Skeletal muscle cell (primary cell): ENCODE measurements around the gene ZBTB16.
A peak's percentile ranks its signal among the peaks of the same experiment; 100 is the strongest.

Experiments used
- DNase-seq: peaks from one replicate; pipeline ENCODE4 v3.0.0-alpha.2; 2010; ENCODE audit warnings: low read depth
- H3K4me3 ChIP-seq: 2 replicates; pipeline ENCODE4 v1.5.1; 2011; ENCODE audit warnings: low read depth, mild to moderate bottlenecking, control low read depth, low read length, moderate library complexity

The ZBTB16 gene

GRCh38 chr11:114059278-114059983, at the start of gene ZBTB16:
ZBTB16 (plus strand) TSS chr11:114059711; CDS start chr11:114063301, 3,590 bp downstream.
- peak; percentile 77 for DNase-seq
- peak within 1 kb of the TSS; percentile 89 for H3K4me3 ChIP-seq

GRCh38 chr11:114010931-114011330, 48.6 kb upstream of the ZBTB16 start:
- no peak for DNase-seq
- no peak overlapping the region for H3K4me3 ChIP-seq

GRCh38 chr11:114011443-114011842, 48.1 kb upstream of the ZBTB16 start:
- H3K4me3 ChIP-seq = no peak overlapping the region
- no peak for DNase-seq

GRCh38 chr11:114015117-114015516, 44.4 kb upstream of the ZBTB16 start:
- no peak for DNase-seq
- no peak overlapping the region for H3K4me3 ChIP-seq

- DNase-seq = no peak
- no peak overlapping the region for H3K4me3 ChIP-seq
Observed at GRCh38 chr11:114016986-114017385, 42.5 kb upstream of the ZBTB16 start.

GRCh38 chr11:114017723-114018122, 41.8 kb upstream of the ZBTB16 start:
- no peak for DNase-seq
- no peak overlapping the region for H3K4me3 ChIP-seq

GRCh38 chr11:114019046-114019445, 40.5 kb upstream of the ZBTB16 start:
- H3K4me3 ChIP-seq = no peak overlapping the region
- DNase-seq = no peak

GRCh38 chr11:114019574-114019973, 39.9 kb upstream of the ZBTB16 start:
- no peak for DNase-seq
- H3K4me3 ChIP-seq = no peak overlapping the region

GRCh38 chr11:114025329-114025907, 34.1 kb upstream of the ZBTB16 start:
- H3K4me3 ChIP-seq = no peak overlapping the region
- no peak for DNase-seq

GRCh38 chr11:114026355-114026754, 33.2 kb upstream of the ZBTB16 start:
- DNase-seq = no peak
- no peak overlapping the region for H3K4me3 ChIP-seq

GRCh38 chr11:114027391-114027790, 32.1 kb upstream of the ZBTB16 start:
- DNase-seq = no peak
- no peak overlapping the region for H3K4me3 ChIP-seq

- no peak overlapping the region for H3K4me3 ChIP-seq
- no peak for DNase-seq
Observed at GRCh38 chr11:114027926-114028325, 31.6 kb upstream of the ZBTB16 start.

GRCh38 chr11:114031246-114031966, 28.1 kb upstream of the ZBTB16 start:
- no peak overlapping the region for H3K4me3 ChIP-seq
- DNase-seq = no peak

- H3K4me3 ChIP-seq = no peak overlapping the region
- no peak for DNase-seq
Observed at GRCh38 chr11:114031967-114032320, 27.6 kb upstream of the ZBTB16 start.

GRCh38 chr11:114033066-114033465, 26.4 kb upstream of the ZBTB16 start:
- no peak overlapping the region for H3K4me3 ChIP-seq
- no peak for DNase-seq

- no peak for DNase-seq
- H3K4me3 ChIP-seq = no peak overlapping the region
Observed at GRCh38 chr11:114033572-114033971, 25.9 kb upstream of the ZBTB16 start.

GRCh38 chr11:114034956-114035355, 24.6 kb upstream of the ZBTB16 start:
- H3K4me3 ChIP-seq = no peak overlapping the region
- DNase-seq = no peak

GRCh38 chr11:114036147-114036811, 23.2 kb upstream of the ZBTB16 start:
- DNase-seq = no peak

GRCh38 chr11:114036958-114037357, 22.6 kb upstream of the ZBTB16 start:
- no peak overlapping the region for H3K4me3 ChIP-seq
- no peak for DNase-seq

More at GRCh38 chr11:114036147-114036811, 23.2 kb upstream of the ZBTB16 start:
- H3K4me3 ChIP-seq = peak overlapping the region; percentile 35

- H3K4me3 ChIP-seq = no peak overlapping the region
- DNase-seq = no peak
Observed at GRCh38 chr11:114039551-114039950, 20.0 kb upstream of the ZBTB16 start.
